HG03354 (cell line): ENCODE data around the gene TLE5.

Experiments
- ATAC-seq: cut with Tn5 transposase; IDR thresholded peaks from one replicate; pipeline ENCODE4 v1.9.1; 2021; ENCODE audit warnings: mild to moderate bottlenecking; ENCODE audit not compliant: unreplicated experiment, poor library complexity, severe bottlenecking

The TLE5 gene

GRCh38 chr19:3062165-3063105 lies at the start of gene TLE5:
Gene TLE5 (minus strand): TSS chr19:3062495. CDS start chr19:3062200, 295 bp downstream.
- no peak for ATAC-seq

- ATAC-seq: no peak
Measured at GRCh38 chr19:3111586-3112247, 49.4 kb upstream of the TLE5 start.

GRCh38 chr19:3110126-3110825 lies 48.0 kb upstream of the TLE5 start:
- ATAC-seq: no peak

GRCh38 chr19:3109491-3109890 lies 47.2 kb upstream of the TLE5 start:
- ATAC-seq: no peak

- ATAC-seq: no peak
Measured at GRCh38 chr19:3108775-3109174, 46.5 kb upstream of the TLE5 start.

- ATAC-seq: no peak
Measured at GRCh38 chr19:3107658-3108057, 45.4 kb upstream of the TLE5 start.

- ATAC-seq: no peak
Measured at GRCh38 chr19:3106509-3107141, 44.3 kb upstream of the TLE5 start.

GRCh38 chr19:3105641-3106508 lies 43.6 kb upstream of the TLE5 start:
- ATAC-seq: no peak

- ATAC-seq: no peak
Measured at GRCh38 chr19:3104708-3104983, 42.4 kb upstream of the TLE5 start.

- ATAC-seq: no peak
Measured at GRCh38 chr19:3102239-3103140, 40.2 kb upstream of the TLE5 start.

- no peak for ATAC-seq
Measured at GRCh38 chr19:3100747-3101730, 38.7 kb upstream of the TLE5 start.

GRCh38 chr19:3100331-3100730 lies 38.0 kb upstream of the TLE5 start:
- no peak for ATAC-seq

- no peak for ATAC-seq
Measured at GRCh38 chr19:3099347-3100145, 37.3 kb upstream of the TLE5 start.

- ATAC-seq: no peak
Measured at GRCh38 chr19:3098515-3099346, 36.4 kb upstream of the TLE5 start.

GRCh38 chr19:3098141-3098514 lies 35.8 kb upstream of the TLE5 start:
- ATAC-seq: no peak

- no peak for ATAC-seq
Measured at GRCh38 chr19:3097442-3097871, 35.2 kb upstream of the TLE5 start.
